Prostate gland (tissue), 2 donors: ENCODE measurements around the gene INSR.

ENCODE experiments used
- POLR2A ChIP-seq: fragments of 450-650 bp; IDR thresholded peaks from one replicate; pipeline ENCODE4 v1.6.1; 2016; ENCODE audit warnings: antibody characterized with exemption, mild to moderate bottlenecking
- POLR2AphosphoS5 ChIP-seq: sonication (generic); formaldehyde crosslinking; IDR thresholded peaks from one replicate; pipeline ENCODE4 v1.6.1; 2017; ENCODE audit warnings: antibody characterized with exemption
- TF ChIP-seq, protein P1 (sequence below), 4 experiments: fragments of 200-600 bp in 2 of 4; fragments of 450-650 bp in 2 of 4; sonication (generic) in 2 of 4; IDR thresholded peaks; 1 replicate in 3 of 4; 2 replicates in 1 of 4; pipeline ENCODE4 v1.5.1; 2016 to 2019; ENCODE audit warnings: antibody characterized with exemption in 4 of 4, mild to moderate bottlenecking in 2 of 4, moderate library complexity in 2 of 4

GRCh38 chr19:7191946-7192691, 102.1 kb downstream of the INSR start:
- TF ChIP-seq, protein P1, sequence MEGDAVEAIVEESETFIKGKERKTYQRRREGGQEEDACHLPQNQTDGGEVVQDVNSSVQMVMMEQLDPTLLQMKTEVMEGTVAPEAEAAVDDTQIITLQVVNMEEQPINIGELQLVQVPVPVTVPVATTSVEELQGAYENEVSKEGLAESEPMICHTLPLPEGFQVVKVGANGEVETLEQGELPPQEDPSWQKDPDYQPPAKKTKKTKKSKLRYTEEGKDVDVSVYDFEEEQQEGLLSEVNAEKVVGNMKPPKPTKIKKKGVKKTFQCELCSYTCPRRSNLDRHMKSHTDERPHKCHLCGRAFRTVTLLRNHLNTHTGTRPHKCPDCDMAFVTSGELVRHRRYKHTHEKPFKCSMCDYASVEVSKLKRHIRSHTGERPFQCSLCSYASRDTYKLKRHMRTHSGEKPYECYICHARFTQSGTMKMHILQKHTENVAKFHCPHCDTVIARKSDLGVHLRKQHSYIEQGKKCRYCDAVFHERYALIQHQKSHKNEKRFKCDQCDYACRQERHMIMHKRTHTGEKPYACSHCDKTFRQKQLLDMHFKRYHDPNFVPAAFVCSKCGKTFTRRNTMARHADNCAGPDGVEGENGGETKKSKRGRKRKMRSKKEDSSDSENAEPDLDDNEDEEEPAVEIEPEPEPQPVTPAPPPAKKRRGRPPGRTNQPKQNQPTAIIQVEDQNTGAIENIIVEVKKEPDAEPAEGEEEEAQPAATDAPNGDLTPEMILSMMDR (IDR thresholded peaks at IDR 0.05): no peak
- TF ChIP-seq POLR2A (no peak), POLR2AphosphoS5 (no peak)
